Small intestine (tissue), 7 donors: ENCODE measurements around the gene SPACDR. TPM values are rescaled to one million over a fixed set of nuclear protein-coding genes. Genes with fewer than 3 reads are reported as not detected.

Experiments used
- DNase-seq, 2 donors: peaks; one replicate each; pipeline versions ENCODE4 v3.0.0 to v3.0.0-alpha.2; 2013
- FAIRE-seq: peaks from 2 replicates; lab custom pipeline; 2012; peaks lifted over from hg19 to GRCh38; lab: Jason Lieb, UNC
- H3K27ac ChIP-seq, 3 donors: one replicate each; pipeline ENCODE4 v1.5.1; 2013; ENCODE audit warnings: low read length in 2 of 3, mild to moderate bottlenecking in 2 of 3, control low read depth in 1 of 3, inconsistent platforms in 1 of 3, low read depth in 1 of 3, moderate library complexity in 1 of 3
- H3K27me3 ChIP-seq, 3 donors: one replicate each; pipeline ENCODE4 v1.6.1; 2013; ENCODE audit warnings: low read length in 3 of 3, inconsistent platforms in 1 of 3; ENCODE audit not compliant: control insufficient read depth in 3 of 3, insufficient read depth in 3 of 3
- H3K36me3 ChIP-seq, 3 donors: one replicate each; pipeline ENCODE4 v1.6.1; 2013; ENCODE audit warnings: low read length in 3 of 3, inconsistent platforms in 1 of 3, low read depth in 1 of 3, mild to moderate bottlenecking in 1 of 3, moderate library complexity in 1 of 3; ENCODE audit not compliant: control insufficient read depth in 3 of 3, insufficient read depth in 2 of 3
- H3K4me1 ChIP-seq, 3 donors: one replicate each; pipeline ENCODE4 v1.6.1; 2013; ENCODE audit warnings: low read length in 2 of 3, inconsistent platforms in 1 of 3, low read depth in 1 of 3, mild to moderate bottlenecking in 1 of 3, moderate library complexity in 1 of 3; ENCODE audit not compliant: control insufficient read depth in 3 of 3, insufficient read depth in 2 of 3
- H3K4me3 ChIP-seq, 3 donors: one replicate each; pipeline ENCODE4 v1.5.1; 2013; ENCODE audit warnings: low read length in 3 of 3, control low read depth in 1 of 3, inconsistent platforms in 1 of 3, low read depth in 1 of 3, mild to moderate bottlenecking in 1 of 3, moderate library complexity in 1 of 3
- H3K9me3 ChIP-seq, 2 donors: one replicate each; pipeline ENCODE4 v1.6.1; 2013; ENCODE audit warnings: low read depth in 1 of 2, low read length in 1 of 2; ENCODE audit not compliant: control insufficient read depth in 2 of 2, insufficient read depth in 1 of 2
- WGBS, 3 donors: extraction: QIAGEN DNeasy Blood & Tissue Kit; methylation state at CpG; one replicate each; pipeline ENCODE4 v1.1.7; 2013; 5-methylcytosine and 5-hydroxymethylcytosine counted together
- polyA plus RNA-seq, 4 donors: library from polyadenylated mRNA; stranded (reverse) in 3 of 4; unstranded in 1 of 4; fragments of 200-250 nt in 3 of 4; fragments of 120-200 nt in 1 of 4; gene quantifications; one replicate each; pipeline versions ENCODE4 v1.2.1 to v1.2.3, GENCODE V29; 2013
- donor health status: healthy with polysubstance abuse.
- donor health status: control.
- donor health status: control.
- donor health status: Bipolar disorder and iron deficiency.
- donor health status: healthy.

The SPACDR gene
- polyA plus RNA-seq, 4 donors: 0.43 to 1.2 (median 0.89) TPM; not detected in 1

DNA sequence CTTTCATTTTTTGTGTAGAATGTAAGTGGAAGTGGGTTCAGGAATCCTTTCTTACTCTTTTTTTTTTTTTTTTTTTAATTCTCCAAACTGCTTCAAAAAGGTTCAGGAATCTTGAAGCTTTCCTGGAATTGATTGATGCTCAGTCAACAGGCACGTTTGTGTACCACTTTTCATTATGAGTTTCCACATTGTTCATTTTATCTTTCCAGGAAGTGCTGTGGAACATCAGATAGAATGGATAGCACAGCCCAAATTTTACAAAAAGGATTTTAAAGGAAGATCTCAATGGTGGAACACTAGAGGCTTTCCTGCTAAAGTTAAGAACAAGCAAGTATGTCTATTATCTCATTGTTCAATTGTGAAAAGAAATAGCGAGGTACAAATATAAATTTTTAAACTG, 25.9 kb downstream of the SPACDR start:
- no peak overlapping the region for H3K4me3 ChIP-seq
- H3K4me1 ChIP-seq: peaks cover 0 to 10% (median 5%) of the 10 kb centered on the region in 3 donors
- WGBS, 3 donors: 50 to 55% (median 54%) methylated on average over 2 of the region's 2 CpGs
- DNase-seq (no peak), FAIRE-seq (no peak)
- no peaks in the 10 kb centered on the region for H3K27me3 ChIP-seq
- peaks cover 0 to 28% (median 0%) of the 10 kb centered on the region in 3 donors for H3K36me3 ChIP-seq
- H3K27ac ChIP-seq: no peak overlapping the region
- no peaks in the 10 kb centered on the region for H3K9me3 ChIP-seq

DNA sequence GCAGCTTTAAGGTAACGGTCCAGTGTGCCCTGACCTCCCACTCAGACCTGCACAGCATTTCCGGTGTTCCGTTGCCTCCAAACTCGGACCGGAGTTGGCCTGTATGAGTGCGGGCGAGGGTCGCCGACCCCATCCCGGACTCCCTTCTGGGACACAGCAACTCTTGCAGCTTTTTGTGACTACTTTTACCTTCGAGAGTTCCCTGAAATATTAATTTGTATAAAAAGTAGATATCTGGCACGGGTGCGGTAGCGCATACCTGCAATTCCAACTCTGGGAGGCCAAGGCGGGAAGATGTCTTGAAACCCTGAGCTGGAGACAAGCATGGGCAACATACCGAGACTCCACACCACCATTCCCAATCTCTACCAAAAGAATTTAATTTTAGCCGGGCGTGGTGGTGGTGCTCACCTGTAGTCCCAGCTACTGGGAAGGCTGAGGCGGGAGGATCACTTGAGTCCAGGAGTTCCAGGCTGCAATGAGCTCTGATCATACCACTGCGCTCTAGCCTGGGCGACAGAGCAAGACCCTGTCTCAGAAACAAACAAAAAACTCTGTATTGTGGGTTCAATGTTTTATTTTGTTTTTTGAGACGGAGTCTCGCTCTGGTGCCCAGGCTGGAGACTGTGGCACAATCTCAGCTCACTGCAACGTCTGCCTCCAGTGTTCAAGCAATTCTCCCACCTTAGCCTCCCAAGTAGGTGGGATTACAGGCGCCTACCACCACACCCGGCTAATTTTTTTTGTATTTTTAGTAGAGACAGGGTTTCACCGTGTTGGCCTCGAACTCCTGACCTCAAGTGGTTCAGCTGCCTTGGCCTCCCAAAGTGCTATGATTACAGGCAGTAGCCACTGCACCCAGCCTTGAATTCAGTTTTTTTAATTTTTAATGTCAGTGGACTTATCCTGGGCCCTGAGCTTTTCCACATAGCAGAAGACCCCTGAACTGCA, 26.6 kb downstream of the SPACDR start:
- peaks cover 0 to 15% (median 5%) of the 10 kb centered on the region in 3 donors for H3K4me1 ChIP-seq
- no peak overlapping the region for H3K4me3 ChIP-seq
- DNase-seq: no peak
- no peaks in the 10 kb centered on the region for H3K9me3 ChIP-seq
- no peak overlapping the region for H3K27ac ChIP-seq
- no peaks in the 10 kb centered on the region for H3K27me3 ChIP-seq
- H3K36me3 ChIP-seq: peaks cover 0 to 35% (median 0%) of the 10 kb centered on the region in 3 donors
- WGBS, 3 donors: 90 to 93% (median 93%) methylated on average over 28 of the region's 28 CpGs
- FAIRE-seq: no peak

- Histone ChIP-seq H3K4me3 (peak overlapping the region; percentile 83 to 90 (median 90)), H3K27me3 (no peaks in the 10 kb centered on the region), H3K9me3 (no peaks in the 10 kb centered on the region), H3K36me3 (peaks cover 0 to 47% (median 0%) of the 10 kb centered on the region in 3 donors), H3K4me1 (peaks cover 2 to 33% (median 5%) of the 10 kb centered on the region in 3 donors), H3K27ac (peak overlapping the region; percentile 95 to 97 (median 97))
- WGBS, 3 donors: 1 to 2% (median 1%) methylated on average over 46 to 81 of the region's 81 CpGs
- peak; percentile 59 to 79 for DNase-seq
- FAIRE-seq: no peak
Measured at GRCh38 chr7:100435401-100436304, 28.4 kb downstream of the SPACDR start.

DNA sequence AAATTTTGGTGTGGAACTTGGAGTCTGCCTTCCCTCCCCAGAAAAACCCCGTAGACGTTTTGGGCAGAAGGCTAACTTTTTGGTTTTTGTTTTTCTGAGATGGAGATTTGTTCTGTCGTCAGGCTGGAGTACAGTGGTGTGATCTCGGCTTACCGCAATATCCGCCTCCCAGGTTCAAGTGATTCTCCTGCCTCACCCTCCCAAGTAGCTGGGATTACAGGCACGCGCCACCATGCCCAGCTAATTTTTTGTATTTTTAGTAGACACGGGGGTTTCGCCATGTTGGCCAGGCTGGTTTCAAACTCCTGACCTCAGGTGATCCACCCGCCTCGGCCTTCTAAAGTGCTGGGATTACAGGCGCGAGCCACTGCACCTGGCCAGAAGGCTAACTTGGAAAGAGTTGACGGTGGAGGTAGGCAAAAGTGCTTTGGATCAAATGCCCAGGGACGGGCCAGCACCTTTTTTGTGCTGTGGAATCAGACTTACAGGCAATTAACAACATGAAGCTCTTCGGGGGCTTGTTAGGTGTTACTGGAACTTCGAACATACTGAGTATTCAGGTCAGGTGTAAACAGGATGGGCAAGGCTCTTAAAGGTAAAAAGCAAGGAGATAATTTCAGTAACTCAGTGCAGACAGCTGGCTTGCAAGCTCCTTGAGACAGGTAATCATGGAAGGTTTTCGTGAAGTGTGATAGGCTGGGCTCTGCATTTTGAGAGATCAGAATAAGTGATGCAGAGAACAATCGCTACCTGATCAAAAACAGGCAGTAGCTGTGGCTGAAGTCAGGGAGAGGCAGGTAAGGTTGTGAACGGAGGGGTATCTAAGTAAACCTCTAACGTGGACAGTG, 29.5 kb downstream of the SPACDR start:
- H3K36me3 ChIP-seq: peaks cover 0 to 49% (median 0%) of the 10 kb centered on the region in 3 donors
- peak overlapping the region in 2 of 3 donors; percentile 90 for H3K4me3 ChIP-seq
- no peaks in the 10 kb centered on the region for H3K27me3 ChIP-seq
- H3K4me1 ChIP-seq: peaks cover 2 to 36% (median 5%) of the 10 kb centered on the region in 3 donors
- H3K9me3 ChIP-seq: no peaks in the 10 kb centered on the region
- 67 to 77% (median 69%) methylated on average over 22 of the region's 22 CpGs for WGBS, 3 donors
- FAIRE-seq: no peak
- H3K27ac ChIP-seq: peak overlapping the region; percentile 95 to 97 (median 97)
- DNase-seq: peak in 1 of 2 donors; percentile 23

DNA sequence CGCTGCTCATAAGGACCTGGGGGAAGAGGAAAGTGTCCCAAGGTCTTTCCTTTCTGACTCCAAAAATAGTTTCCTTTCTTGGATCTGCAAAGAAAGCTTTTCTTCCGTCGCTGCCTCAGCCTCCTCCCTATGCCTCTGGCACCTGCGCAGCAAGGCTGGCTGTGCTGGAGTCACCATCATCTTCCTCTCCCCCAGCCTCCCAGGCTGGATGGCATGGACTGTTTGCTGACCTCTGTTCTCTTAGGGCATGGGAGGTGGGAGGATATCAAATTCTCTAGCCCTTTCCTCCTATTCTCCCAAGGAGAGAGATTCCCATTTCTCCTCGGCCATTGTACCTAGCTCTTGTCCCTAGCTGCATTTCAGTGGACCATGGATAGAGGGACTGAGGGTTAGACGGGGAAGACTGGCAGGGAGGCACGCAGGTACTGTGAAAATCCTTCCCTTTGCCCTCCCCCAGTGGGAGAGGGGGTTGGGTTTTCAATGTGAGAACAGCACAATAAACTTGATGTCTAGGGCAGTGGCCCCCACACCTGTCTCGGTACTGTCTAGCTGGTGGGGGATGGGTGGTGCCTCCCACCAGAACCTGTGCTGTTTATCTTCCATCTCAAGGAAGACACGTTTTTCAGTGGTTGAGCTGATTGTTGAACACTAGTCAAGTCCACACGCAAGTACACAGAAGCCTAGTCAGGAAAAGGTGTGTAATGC, 30.3 kb downstream of the SPACDR start:
- Histone ChIP-seq H3K4me3 (no peak overlapping the region), H3K4me1 (peaks cover 2 to 36% (median 5%) of the 10 kb centered on the region in 3 donors), H3K27me3 (no peaks in the 10 kb centered on the region), H3K36me3 (peaks cover 0 to 49% (median 0%) of the 10 kb centered on the region in 3 donors), H3K27ac (peak overlapping the region in 1 of 3 donors; percentile 27), H3K9me3 (no peaks in the 10 kb centered on the region)
- FAIRE-seq (no peak), DNase-seq (no peak)
- WGBS, 3 donors: 74 to 82% (median 75%) methylated on average over 10 of the region's 10 CpGs

DNA sequence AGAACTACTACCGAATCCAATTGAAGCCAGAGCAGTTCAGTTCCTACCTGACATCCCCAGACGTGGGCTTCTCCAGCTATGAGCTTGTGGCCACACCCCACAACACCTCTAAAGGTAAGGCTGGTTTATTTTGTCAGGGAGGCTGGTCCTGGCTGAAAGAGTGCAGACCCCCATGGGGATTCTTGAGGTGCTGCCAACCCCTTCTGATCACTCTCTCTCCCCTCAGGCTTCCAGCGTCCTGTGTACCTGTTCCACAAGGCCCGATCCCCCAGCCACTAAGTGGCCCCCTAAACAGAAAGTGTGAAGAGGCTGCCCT, 30.8 kb downstream of the SPACDR start:
- no peak overlapping the region for H3K27ac ChIP-seq
- no peak for FAIRE-seq
- H3K4me1 ChIP-seq: peaks cover 2 to 36% (median 5%) of the 10 kb centered on the region in 3 donors

DNA sequence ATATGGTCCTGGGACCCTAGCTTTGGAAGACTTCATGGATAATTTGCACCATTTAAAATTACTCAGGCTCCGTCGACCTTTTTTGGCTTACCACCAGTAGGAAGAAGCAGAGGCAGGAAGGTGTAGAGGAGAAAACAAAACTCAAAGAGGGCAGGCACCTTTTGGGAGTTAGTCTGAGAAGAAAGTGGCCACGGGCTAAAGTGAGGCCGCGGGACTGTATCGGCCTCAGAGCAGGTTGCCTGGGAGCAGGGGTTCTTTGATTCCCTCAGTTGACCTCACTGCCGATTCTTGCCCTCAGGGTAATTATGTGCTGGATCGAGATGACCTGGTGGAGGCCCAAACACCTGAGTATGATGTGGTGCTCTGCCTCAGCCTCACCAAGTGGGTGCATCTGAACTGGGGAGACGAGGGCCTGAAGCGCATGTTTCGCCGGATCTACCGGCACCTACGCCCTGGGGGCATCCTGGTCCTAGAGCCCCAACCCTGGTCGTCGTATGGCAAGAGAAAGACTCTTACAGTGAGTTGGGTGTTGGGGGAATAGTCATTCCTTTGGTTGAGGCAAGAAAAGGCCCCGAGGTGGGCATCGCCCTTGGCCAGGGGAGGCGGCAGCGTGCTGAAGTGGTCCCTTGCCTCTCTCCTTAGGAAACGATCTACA, 31.3 kb downstream of the SPACDR start:
- WGBS, 3 donors: 84 to 87% (median 87%) methylated on average over 21 of the region's 21 CpGs
- no peak overlapping the region for H3K27ac ChIP-seq
- no peaks in the 10 kb centered on the region for H3K27me3 ChIP-seq
- H3K4me1 ChIP-seq: peaks cover 2 to 39% (median 5%) of the 10 kb centered on the region in 3 donors
- peaks cover 0 to 49% (median 0%) of the 10 kb centered on the region in 3 donors for H3K36me3 ChIP-seq
- FAIRE-seq: no peak
- peaks cover 0 to 3% of the 10 kb centered on the region in 2 donors for H3K9me3 ChIP-seq
- no peak overlapping the region for H3K4me3 ChIP-seq
- DNase-seq: no peak

More for the DNA sequence above, 30.8 kb downstream of the SPACDR start:
- H3K4me3 ChIP-seq: no peak overlapping the region
- no peak for DNase-seq
- H3K36me3 ChIP-seq: peaks cover 0 to 49% (median 0%) of the 10 kb centered on the region in 3 donors
- 65 to 71% (median 68%) methylated on average over 4 of the region's 4 CpGs for WGBS, 3 donors
- H3K9me3 ChIP-seq: no peaks in the 10 kb centered on the region
- no peaks in the 10 kb centered on the region for H3K27me3 ChIP-seq
